Progenitor cell of endocrine pancreas (in vitro differentiated cells): ENCODE measurements around the gene PDK1. TPM values are rescaled to one million over a fixed set of nuclear protein-coding genes. Genes with fewer than 3 reads are reported as not detected.

Source experiments
- DNase-seq: peaks from one replicate; pipeline ENCODE4 v3.0.0; 2021; ENCODE audit warnings: low spot score; ENCODE audit not compliant: unreplicated experiment
- H3K27ac Mint-ChIP-seq: 2 replicates; pipeline ENCODE4 v1.8.0; 2021; ENCODE audit warnings: mild to moderate bottlenecking, moderate library complexity, mixed read lengths
- H3K27me3 Mint-ChIP-seq: 2 replicates; pipeline ENCODE4 v1.8.0; 2021; ENCODE audit warnings: mixed read lengths
- H3K36me3 Mint-ChIP-seq: 2 replicates; pipeline ENCODE4 v1.8.0; 2022; ENCODE audit warnings: mixed read lengths; ENCODE audit not compliant: insufficient read depth
- H3K4me1 Mint-ChIP-seq: 2 replicates; pipeline ENCODE4 v1.8.0; 2021; ENCODE audit warnings: low read depth, mixed read lengths
- H3K4me3 Mint-ChIP-seq: 2 replicates; pipeline ENCODE4 v1.8.0; 2021; ENCODE audit warnings: low read depth, mild to moderate bottlenecking, moderate library complexity, mixed read lengths
- H3K9me3 Mint-ChIP-seq: 2 replicates; pipeline ENCODE4 v1.8.0; 2021; ENCODE audit warnings: low read depth, mixed read lengths
- CTCF ChIP-seq: fragments of 200-600 bp; sonication (generic); IDR thresholded peaks from one replicate; pipeline ENCODE4 v1.5.0; 2021; ENCODE audit warnings: antibody characterized with exemption, mild to moderate bottlenecking; ENCODE audit not compliant: unreplicated experiment
- total RNA-seq: library from RNA; stranded (reverse); gene quantifications from 2 replicates; pipeline ENCODE4 v1.2.1, GENCODE V29; 2021

PDK1 gene
- total RNA-seq, 1 donor from 2014 or later, result 20.2 TPM

- no peak overlapping the region for H3K27ac Mint-ChIP-seq
- H3K4me1 Mint-ChIP-seq, result peaks cover 18% of the 10 kb centered on the region
- no peak overlapping the region for H3K4me3 Mint-ChIP-seq
- peaks cover 5% of the 10 kb centered on the region for H3K9me3 Mint-ChIP-seq
- no peaks in the 10 kb centered on the region for H3K36me3 Mint-ChIP-seq
- no peak for DNase-seq
- peaks cover 23% of the 10 kb centered on the region for H3K27me3 Mint-ChIP-seq
- TF ChIP-seq CTCF, result no peak
Measured at GRCh38 chr2:172552547-172553291, 3.2 kb upstream of the PDK1 start.

DNA sequence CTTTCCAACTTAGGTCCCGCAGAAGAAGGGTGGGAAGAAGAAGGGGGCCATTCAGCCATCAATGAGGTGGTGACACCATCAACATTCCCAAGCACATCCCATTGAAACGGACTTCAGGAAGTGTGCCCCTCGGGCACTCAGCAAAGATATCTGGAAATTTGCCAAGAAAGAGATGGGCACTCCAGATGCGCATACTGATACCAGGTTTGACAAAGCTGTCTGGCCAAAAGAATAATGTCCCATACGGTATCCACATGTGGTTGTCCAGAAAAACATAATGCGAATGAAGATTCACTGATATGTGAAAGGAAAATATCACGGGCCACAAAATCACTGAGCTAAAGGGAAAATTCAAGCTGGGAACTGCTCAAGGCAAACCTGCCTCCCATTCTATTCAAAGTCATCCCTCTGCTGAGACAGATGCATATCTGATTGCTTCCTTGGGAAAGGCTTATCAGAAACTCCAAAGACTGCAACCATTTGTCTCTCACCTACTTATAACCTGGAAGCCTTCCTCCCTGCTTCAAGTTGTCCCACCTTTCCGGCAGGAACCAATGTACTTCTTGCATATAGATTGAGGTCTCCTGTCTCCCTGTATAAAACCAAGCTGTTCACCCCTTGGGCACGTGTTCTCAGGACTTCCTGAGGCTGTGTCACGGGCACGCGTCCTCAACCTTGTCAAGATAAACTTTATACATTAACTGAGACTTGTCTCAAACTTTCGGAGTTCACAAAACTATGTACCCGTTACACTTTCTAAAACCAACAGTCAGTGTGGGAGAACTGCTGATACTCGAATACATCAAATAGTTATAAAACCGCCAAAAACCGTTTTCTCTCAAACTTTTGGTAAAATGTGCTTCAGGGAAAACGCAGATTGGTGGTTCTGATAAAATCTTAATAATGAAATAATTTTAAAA is 1.3 kb upstream of the PDK1 start:
- H3K9me3 Mint-ChIP-seq, result no peaks in the 10 kb centered on the region

GRCh38 chr2:172555272-172555521 is 693 bp upstream of the PDK1 start:
- no peak for TF ChIP-seq CTCF
- Mint-ChIP-seq H3K4me1 (peaks cover 28% of the 10 kb centered on the region), H3K27me3 (peaks cover 23% of the 10 kb centered on the region)

More for the DNA sequence above, 1.3 kb upstream of the PDK1 start:
- H3K36me3 Mint-ChIP-seq, result no peaks in the 10 kb centered on the region
- H3K27me3 Mint-ChIP-seq, result peaks cover 23% of the 10 kb centered on the region
- H3K4me3 Mint-ChIP-seq, result peak overlapping the region; percentile 91
- H3K27ac Mint-ChIP-seq, result no peak overlapping the region
- H3K4me1 Mint-ChIP-seq, result peaks cover 28% of the 10 kb centered on the region
- DNase-seq, result no peak
- TF ChIP-seq CTCF, result no peak

DNA sequence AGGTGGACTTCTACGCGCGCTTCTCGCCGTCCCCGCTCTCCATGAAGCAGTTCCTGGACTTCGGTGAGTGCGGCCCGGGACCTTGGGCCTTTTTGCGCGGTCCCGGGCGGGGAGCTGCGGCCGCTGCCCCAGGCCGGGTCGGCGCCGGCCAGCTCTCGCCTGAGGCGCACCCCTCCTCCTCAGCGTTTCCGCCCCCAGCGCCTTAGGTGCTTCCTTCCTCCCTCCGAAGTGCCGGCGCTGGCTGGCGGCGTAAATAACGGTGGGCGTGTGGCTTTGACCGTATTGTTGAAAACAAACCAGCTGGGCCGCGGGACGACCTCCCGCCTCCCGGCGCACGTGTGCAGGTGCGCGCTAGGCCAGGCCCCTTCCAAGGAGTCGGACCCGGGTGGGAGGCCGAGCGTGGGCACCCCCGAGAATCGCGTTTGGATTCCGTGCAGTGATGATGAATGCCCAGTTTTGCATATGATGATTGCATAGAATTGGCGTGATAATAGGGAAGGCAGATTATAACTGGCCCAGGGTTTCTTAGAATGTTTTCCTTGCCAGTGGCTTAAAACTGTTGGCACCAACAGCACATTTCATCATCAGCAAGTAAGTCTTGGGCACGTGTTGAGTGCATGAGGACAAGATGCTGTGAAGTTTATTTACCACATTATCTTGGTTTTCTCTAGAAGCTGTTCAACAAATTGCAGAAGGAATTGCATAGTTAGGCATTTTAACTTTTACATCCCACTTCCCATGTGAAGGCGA is 569 bp downstream of the PDK1 start:
- Mint-ChIP-seq H3K27ac (peak overlapping the region; percentile 95), H3K36me3 (no peaks in the 10 kb centered on the region), H3K4me1 (peaks cover 28% of the 10 kb centered on the region), H3K9me3 (no peaks in the 10 kb centered on the region), H3K27me3 (peaks cover 23% of the 10 kb centered on the region), H3K4me3 (peak overlapping the region; percentile 83)
- DNase-seq, result peak; percentile 48
- no peak for TF ChIP-seq CTCF

More at GRCh38 chr2:172555272-172555521, 693 bp upstream of the PDK1 start:
- no peak for DNase-seq
- H3K9me3 Mint-ChIP-seq, result no peaks in the 10 kb centered on the region
- peak overlapping the region; percentile 91 for H3K4me3 Mint-ChIP-seq
- H3K27ac Mint-ChIP-seq, result peak overlapping the region; percentile 97
- no peaks in the 10 kb centered on the region for H3K36me3 Mint-ChIP-seq

GRCh38 chr2:172558372-172558771 is 2.5 kb downstream of the PDK1 start:
- no peak for DNase-seq
- no peaks in the 10 kb centered on the region for H3K9me3 Mint-ChIP-seq
- H3K4me3 Mint-ChIP-seq, result peak overlapping the region; percentile 46
- no peak overlapping the region for H3K27ac Mint-ChIP-seq
- H3K27me3 Mint-ChIP-seq, result peaks cover 20% of the 10 kb centered on the region
- peaks cover 30% of the 10 kb centered on the region for H3K4me1 Mint-ChIP-seq
- H3K36me3 Mint-ChIP-seq, result no peaks in the 10 kb centered on the region
- no peak for TF ChIP-seq CTCF
